NOMO-1 treated with DMSO at 0.1 percent for 48 hours (cell line): ENCODE data around the gene DNER.
"Not testable (repeated sequence)": the region's sequence is repeated elsewhere in the genome, so short reads cannot be mapped to it uniquely, and the experiment has no call there.

ENCODE experiments used
- DNase-seq: peaks from one replicate; lab custom pipeline; 2025; ENCODE audit not compliant: unreplicated experiment; lab: John Stamatoyannopoulos, UW

DNER gene, protein sequence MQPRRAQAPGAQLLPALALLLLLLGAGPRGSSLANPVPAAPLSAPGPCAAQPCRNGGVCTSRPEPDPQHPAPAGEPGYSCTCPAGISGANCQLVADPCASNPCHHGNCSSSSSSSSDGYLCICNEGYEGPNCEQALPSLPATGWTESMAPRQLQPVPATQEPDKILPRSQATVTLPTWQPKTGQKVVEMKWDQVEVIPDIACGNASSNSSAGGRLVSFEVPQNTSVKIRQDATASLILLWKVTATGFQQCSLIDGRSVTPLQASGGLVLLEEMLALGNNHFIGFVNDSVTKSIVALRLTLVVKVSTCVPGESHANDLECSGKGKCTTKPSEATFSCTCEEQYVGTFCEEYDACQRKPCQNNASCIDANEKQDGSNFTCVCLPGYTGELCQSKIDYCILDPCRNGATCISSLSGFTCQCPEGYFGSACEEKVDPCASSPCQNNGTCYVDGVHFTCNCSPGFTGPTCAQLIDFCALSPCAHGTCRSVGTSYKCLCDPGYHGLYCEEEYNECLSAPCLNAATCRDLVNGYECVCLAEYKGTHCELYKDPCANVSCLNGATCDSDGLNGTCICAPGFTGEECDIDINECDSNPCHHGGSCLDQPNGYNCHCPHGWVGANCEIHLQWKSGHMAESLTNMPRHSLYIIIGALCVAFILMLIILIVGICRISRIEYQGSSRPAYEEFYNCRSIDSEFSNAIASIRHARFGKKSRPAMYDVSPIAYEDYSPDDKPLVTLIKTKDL

DNA sequence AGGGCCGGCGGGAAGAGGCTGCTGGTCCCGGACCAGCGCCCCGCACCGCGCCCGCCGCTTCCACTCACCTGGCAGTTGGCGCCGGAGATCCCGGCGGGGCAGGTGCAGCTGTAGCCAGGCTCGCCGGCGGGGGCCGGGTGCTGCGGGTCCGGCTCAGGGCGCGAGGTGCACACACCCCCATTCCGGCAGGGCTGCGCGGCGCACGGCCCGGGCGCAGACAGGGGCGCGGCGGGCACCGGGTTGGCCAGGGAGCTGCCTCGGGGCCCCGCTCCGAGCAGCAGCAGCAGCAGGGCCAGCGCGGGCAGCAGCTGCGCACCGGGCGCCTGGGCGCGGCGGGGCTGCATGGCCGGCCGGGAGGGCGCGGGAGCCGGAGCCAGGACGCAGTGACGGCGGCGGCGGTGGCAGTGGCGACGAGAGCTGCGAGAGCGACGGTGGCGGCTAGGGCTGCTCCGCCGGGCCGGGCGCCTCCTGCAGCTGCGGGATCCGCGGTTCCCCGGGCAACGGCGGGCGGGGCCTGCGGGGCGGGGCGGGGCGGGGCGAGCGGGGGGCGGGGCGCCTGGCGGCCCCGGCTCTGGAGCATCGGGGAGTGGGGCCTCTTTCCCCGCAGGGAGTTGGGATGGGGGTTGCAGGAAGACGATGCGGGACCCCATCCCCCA, at the start of gene DNER:
Gene DNER (minus strand): TSS at position 476 of the 656 bp plus-strand sequence. CDS start 132 bp downstream, at position 344.
- DNase-seq = peak; percentile 15

GRCh38 chr2:229761663-229762062, 47.3 kb upstream of the DNER start:
- DNase-seq = no peak

DNA sequence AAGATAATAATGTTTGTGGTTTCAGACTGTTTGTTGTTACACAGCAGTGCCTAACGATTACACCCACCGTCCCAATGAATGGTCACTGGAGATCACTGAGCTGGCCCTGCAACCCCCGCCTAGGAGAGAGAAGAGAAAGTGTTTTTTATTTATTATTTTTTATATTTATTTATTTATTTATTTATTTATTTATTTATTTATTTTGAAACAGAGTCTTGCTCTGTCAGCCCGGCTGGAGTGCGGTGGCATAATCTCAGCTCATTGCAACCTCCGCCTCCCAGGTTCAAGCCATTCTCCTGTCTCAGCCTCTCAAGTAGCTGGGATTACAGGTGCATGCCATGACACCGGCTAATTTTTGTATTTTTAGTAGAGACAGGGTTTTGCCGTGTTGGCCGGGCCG, 43.1 kb upstream of the DNER start:
- DNase-seq = not testable (repeated sequence)

GRCh38 chr2:229752970-229753729, 38.8 kb upstream of the DNER start:
- DNase-seq = no peak

DNA sequence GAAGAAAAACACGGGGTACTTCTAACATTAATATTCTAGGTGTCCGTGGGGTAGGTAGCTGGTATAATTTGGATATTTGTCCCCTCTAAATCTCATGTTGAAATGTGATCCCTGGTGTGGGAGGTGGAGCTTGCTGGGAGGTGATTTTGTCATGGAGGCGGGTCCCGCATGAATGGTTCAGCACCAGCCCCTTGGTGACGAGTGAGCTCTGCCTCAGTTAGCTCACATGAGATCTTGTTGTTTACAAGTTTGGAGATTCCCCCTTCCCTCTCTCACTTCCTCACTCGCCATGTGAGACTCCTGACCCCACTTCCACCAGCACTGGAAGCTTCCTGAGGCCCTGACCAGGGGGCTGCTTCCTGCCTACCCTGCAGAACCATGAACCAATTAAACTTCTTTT, 35.4 kb upstream of the DNER start:
- DNase-seq = no peak

DNA sequence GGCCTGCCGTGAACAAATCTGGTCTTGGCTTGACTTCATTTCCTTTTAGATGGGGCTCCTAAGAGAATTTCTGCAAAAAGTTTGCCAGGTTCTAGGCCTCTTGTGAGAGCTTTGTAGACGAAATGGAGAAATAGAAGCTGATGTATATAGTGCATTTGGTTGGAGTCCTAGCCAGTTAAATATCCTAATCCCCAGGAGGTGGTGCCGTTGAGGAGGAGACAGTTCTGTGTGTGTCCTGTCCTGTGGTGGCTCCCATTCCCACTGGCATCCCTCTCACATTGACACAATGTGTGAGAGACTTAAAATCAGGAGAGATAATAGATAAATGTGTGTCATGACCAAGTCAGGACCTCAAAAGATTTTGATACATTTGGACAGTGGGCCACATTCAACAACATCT, 34.6 kb upstream of the DNER start:
- no peak for DNase-seq

GRCh38 chr2:229742691-229743090, 28.3 kb upstream of the DNER start:
- DNase-seq = not testable (repeated sequence)

- no peak for DNase-seq
These were observed 25.9 kb upstream of the DNER start for GRCh38 chr2:229740279-229740678.

- DNase-seq = no peak
These were observed 23.8 kb upstream of the DNER start for GRCh38 chr2:229738024-229738625.

DNA sequence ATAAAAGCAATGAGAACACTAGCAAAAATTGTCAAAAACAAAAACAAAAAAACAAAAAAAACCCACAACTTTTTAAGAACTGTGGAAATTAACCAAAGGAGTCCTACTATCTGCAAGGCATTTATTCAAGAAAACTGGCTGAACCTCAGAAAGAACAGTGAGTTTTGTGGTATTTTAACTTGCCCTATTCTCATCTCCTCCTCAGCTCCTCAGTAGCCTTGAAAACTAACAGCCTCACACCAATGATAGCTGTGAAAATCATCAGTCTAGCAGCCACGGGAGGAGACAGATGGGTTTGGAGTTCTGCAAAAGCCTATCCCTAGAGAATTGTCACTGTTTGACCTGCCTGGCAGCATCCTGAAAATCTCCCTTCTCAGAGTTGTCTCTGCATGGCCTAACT, 20.1 kb upstream of the DNER start:
- no peak for DNase-seq

DNA sequence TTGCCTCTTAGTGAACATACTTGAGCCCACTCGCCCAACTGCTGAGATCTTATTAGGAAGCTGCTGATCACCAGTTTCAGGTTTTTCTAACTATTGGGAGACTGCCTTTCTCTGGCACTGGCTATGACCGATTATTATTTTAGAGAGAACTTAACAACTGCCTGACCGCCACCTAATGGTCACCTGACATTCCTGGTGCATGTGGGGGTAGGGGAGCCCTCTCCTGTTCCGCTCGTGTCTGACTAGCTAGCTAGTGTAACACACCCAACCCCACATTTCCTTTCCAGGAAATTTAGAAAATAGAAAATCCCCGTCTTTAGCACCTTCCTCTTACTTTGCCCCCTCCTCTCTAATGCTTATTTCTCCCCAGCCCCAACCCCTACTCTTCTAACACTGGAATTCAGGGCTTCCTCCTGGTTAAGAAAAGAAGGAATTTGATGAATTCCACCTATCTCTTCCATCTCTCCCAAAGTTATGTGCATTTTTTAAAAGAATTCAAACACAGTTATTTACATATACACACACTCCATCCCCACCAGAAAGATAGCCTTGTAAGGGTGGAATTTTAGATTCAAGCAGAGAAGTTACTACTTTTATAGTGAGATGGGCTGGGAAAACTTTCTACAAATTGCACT, 19.4 kb upstream of the DNER start:
- no peak for DNase-seq

GRCh38 chr2:229732897-229733296, 18.5 kb upstream of the DNER start:
- no peak for DNase-seq

DNA sequence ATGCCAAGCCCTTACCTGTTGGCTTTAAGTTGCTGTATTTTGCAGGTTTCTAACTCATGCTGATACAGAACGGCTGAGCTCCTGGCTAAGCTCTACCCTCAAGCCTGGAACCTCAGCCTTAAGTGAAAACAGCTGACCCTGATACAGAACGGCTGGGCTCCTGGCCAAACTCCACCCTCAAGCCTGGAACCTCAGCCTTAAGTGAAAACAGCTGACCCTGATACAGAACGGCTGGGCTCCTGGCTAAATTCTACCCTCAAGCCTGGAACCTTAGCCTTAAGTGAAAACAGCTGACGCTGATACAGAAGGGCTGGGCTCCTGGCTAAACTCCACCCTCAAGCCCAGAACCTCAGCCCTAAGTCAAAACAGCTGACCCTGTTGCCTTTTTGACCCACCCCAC, 17.6 kb upstream of the DNER start:
- no peak for DNase-seq

DNA sequence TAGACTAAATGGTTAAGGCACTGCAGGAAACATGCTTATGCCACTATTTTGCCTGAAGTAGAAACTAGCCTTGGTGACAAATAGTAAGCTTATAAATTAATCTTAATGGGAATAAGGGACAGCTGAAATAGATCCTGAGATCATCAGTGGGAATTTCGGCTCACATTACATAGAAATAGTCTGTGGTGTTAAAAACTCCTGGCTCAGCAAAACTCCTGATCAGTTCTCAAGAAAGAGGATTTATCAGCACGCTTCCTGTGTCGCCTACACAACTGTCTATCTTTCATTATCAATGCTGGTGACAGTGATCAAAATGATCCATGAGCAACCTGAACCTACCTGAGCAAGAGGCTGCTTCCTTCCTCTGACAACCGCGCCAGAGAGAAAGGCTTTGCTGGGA, 17.0 kb upstream of the DNER start:
- DNase-seq = no peak

DNA sequence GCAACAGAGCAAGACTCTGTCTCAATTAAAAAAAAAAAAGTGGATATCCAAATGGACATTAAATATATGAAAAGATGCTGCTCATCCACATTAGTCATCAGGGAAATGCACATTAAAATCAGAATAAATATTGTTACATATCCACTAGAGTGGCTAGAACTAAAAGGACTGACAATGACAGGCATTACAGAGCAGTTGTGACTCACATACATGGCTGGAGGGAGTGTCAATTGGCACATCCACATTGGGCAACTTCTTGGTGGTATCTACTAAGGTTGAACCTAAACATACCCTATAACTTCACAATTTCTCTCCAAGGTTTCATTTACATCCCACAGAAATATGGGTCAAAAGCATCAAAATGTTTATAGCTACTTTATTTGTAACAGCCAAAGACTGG, 14.0 kb upstream of the DNER start:
- no peak for DNase-seq

- DNase-seq = no peak
These were observed 12.3 kb upstream of the DNER start for GRCh38 chr2:229726643-229727042.

DNA sequence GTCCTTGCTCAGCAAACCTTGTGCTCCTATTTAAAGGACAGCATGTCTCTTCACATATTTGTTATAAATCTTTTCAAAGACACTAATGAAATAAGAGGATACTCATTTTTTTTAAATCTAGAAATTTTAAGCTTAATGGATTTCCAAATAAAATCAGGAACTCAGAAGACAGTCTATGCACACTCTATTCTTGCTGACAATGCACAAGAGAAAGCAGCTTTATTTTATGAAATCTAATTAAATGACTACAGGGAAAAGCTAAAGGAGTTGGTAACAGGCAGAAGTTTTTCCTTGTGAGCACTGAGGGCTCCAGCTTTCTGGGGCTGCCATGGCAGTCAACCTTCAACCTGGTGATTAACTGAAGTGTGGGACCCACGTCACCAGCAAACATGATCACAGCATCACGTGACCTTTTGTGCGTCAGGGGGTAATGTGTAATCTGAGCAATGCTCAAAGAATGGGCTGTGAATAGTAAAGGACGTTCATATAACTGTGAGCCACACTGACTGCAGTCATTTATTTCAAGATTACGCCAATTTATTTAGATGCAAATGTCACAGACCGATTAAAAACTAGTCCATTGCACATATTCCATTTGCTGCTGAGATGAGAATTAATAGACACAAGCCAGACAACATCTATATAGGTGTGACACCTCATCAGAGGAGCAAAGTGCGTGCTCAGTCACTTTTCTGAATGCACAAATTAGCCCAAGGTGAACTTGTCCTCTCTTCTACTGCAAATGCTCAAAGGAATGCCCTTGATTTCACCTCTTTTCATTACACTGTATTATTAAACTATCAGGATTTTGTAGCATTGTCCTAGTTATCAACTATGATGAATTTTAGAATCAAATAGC, 11.6 kb upstream of the DNER start:
- DNase-seq = no peak

- peak; percentile 69 for DNase-seq
These were observed 8.8 kb upstream of the DNER start for GRCh38 chr2:229723192-229723591.

- no peak for DNase-seq
These were observed 5.7 kb upstream of the DNER start for GRCh38 chr2:229719926-229720647.
